Panc1 (cell line): ENCODE results near the gene NUAK2. TPM values are rescaled to one million over a fixed set of nuclear protein-coding genes. Genes with fewer than 3 reads are reported as not detected.

Source experiments
- ATAC-seq: fragments of 200-7000 bp; cut with Tn5 transposase; 2 replicates; pipeline ENCODE4 v1.9.1; 2020; ENCODE audit warnings: mild to moderate bottlenecking, moderate library complexity
- BruUV-seq: library from RNA; stranded (reverse); fragments of 400-500 nt; replicated peaks from 2 replicates; lab custom pipeline; 2021; lab: Mats Ljungman, UMichigan
- CTCF ChIA-PET: fragments of 300-600 bp; sonication (Branson Sonifier 250); formaldehyde crosslinking; loops from one replicate; lab custom pipeline; 2022; ENCODE audit warnings: antibody characterized with exemption; lab: Charles Lee
- POLR2A ChIA-PET: fragments of 300-600 bp; sonication (Branson Sonifier 250); formaldehyde crosslinking; loops from one replicate; lab custom pipeline; 2022; ENCODE audit warnings: antibody characterized with exemption; lab: Charles Lee
- DNase-seq: peaks from one replicate; pipeline ENCODE4 v3.0.0-alpha.2; 2010; ENCODE audit warnings: low read depth, low spot score
- H3K27ac ChIP-seq: 2 replicates; pipeline ENCODE4 v1.5.1; 2011; ENCODE audit warnings: mild to moderate bottlenecking, low read length, inconsistent platforms
- H3K27me3 ChIP-seq: fragments of 200-500 bp; sonication (Bioruptor generic); 2 replicates; pipeline ENCODE4 v1.6.0; 2014; ENCODE audit warnings: low read length, inconsistent platforms; ENCODE audit not compliant: control insufficient read depth, insufficient read depth
- H3K36me3 ChIP-seq: fragments of 200-500 bp; sonication (Bioruptor generic); 2 replicates; pipeline ENCODE4 v1.5.1; 2014; ENCODE audit warnings: inconsistent platforms, mild to moderate bottlenecking, low read length, moderate library complexity; ENCODE audit not compliant: control insufficient read depth, insufficient read depth
- H3K4me1 ChIP-seq: 2 replicates; pipeline ENCODE4 v1.5.1; 2011; ENCODE audit warnings: inconsistent platforms, mild to moderate bottlenecking, low read length, moderate library complexity; ENCODE audit not compliant: control insufficient read depth, insufficient read depth
- H3K4me3 ChIP-seq, 2 experiments: 2 replicates each; pipeline ENCODE4 v1.5.1; 2011 to 2012; ENCODE audit warnings: low read depth in 2 of 2, low read length in 2 of 2, mild to moderate bottlenecking in 2 of 2, inconsistent platforms in 1 of 2, moderate library complexity in 1 of 2
- H3K9me3 ChIP-seq: fragments of 200-500 bp; sonication (Bioruptor generic); 2 replicates; pipeline ENCODE4 v1.5.1; 2014; ENCODE audit warnings: low read depth, mild to moderate bottlenecking, inconsistent platforms, low read length, moderate library complexity; ENCODE audit not compliant: control insufficient read depth, insufficient read depth
- CTCF ChIP-seq: fragments of 450-650 bp; IDR thresholded peaks from 2 replicates; pipeline ENCODE4 v1.5.1; 2017; ENCODE audit warnings: mild to moderate bottlenecking
- POLR2AphosphoS5 ChIP-seq: IDR thresholded peaks from 2 replicates; pipeline ENCODE4 v1.6.1; 2012; ENCODE audit warnings: mild to moderate bottlenecking, low read depth, low read length, moderate library complexity
- REST ChIP-seq, 2 experiments: IDR thresholded peaks; 2 replicates each; pipeline ENCODE4 v1.6.1; 2011 to 2012; ENCODE audit warnings: low read depth in 2 of 2, control low read depth in 1 of 2, low read length in 1 of 2, mild to moderate bottlenecking in 1 of 2, moderate library complexity in 1 of 2; ENCODE audit not compliant: insufficient read depth in 1 of 2
- SIN3A ChIP-seq: IDR thresholded peaks from 2 replicates; pipeline ENCODE4 v1.6.1; 2012; ENCODE audit warnings: low read depth, mild to moderate bottlenecking, low read length, moderate library complexity, borderline replicate concordance; ENCODE audit not compliant: insufficient read depth
- TCF7L2 ChIP-seq: IDR thresholded peaks from 2 replicates; pipeline ENCODE4 v1.6.1; 2011; ENCODE audit warnings: mild to moderate bottlenecking, low read depth, low read length, inconsistent platforms
- in situ Hi-C: cut with HindIII; loops from 2 replicates; pipeline ENCODE4 v1.10.0; 2016; ENCODE audit warnings: low sequenced_read_pairs, low pct_unique_long_range_greater_than_20kb
- intact Hi-C: fragments of 100-400 bp; cut with micrococcal nuclease; formaldehyde crosslinking; loops from one replicate; pipeline ENCODE4 v1.10.0; 2022; ENCODE audit not compliant: unreplicated experiment
- total RNA-seq: library from RNA; stranded (reverse); gene quantifications from one replicate; pipeline ENCODE4 v1.2.1, GENCODE V29; 2021; ENCODE audit not compliant: unreplicated experiment

Gene NUAK2
- total RNA-seq, 1 experiment from 2014 or later = 17.4 TPM

GRCh38 chr1:205345761-205346160 lies 24.2 kb upstream of the NUAK2 start:
- Histone ChIP-seq H3K36me3 (no peaks in the 10 kb centered on the region), H3K27ac (no peak overlapping the region), H3K9me3 (no peaks in the 10 kb centered on the region), H3K4me3 (no peak overlapping the region), H3K4me1 (no peaks in the 10 kb centered on the region), H3K27me3 (peaks cover 10% of the 10 kb centered on the region)
- no peak for ATAC-seq
- ChIA-PET POLR2A (no interaction called here), CTCF (interaction anchor here (0.6 kb wide), 1 partner anchor 147 kb away, joined by 3 read pairs; no protein-coding TSS in a partner anchor)
- intact Hi-C loops = no loop called here
- DNase-seq = no peak
- no TSS peak for BruUV-seq
- TF ChIP-seq SIN3A (no peak), REST (IDR thresholded peaks at IDR 0.05; ENCODE audit: insufficient read depth in 1 of 2, low read depth in 2 of 2, low read length in 1 of 2) (no peak), TCF7L2 (no peak), CTCF (no peak), POLR2AphosphoS5 (no peak)
- in situ Hi-C loops = no loop called here

- ATAC-seq (peak; percentile 60), DNase-seq (no peak)
- CTCF ChIA-PET = no interaction called here
- intact Hi-C loops (no loop called here), in situ Hi-C loops (no loop called here)
- peaks cover 10% of the 10 kb centered on the region for H3K27me3 ChIP-seq
- H3K36me3 ChIP-seq = no peaks in the 10 kb centered on the region
- H3K9me3 ChIP-seq = no peaks in the 10 kb centered on the region
- H3K4me3 ChIP-seq = peak overlapping the region; percentile 16 to 32; a peak in 3 of 4 replicates
- POLR2A ChIA-PET = no interaction called here
- no peak overlapping the region for H3K27ac ChIP-seq
- no TSS peak for BruUV-seq
- no peak for TF ChIP-seq SIN3A
- TF ChIP-seq REST (IDR thresholded peaks at IDR 0.05; ENCODE audit: insufficient read depth in 1 of 2, low read depth in 2 of 2, low read length in 1 of 2) = no peak
- TF ChIP-seq CTCF = no peak
- TF ChIP-seq POLR2AphosphoS5 = no peak
- no peak for TF ChIP-seq TCF7L2
- no peaks in the 10 kb centered on the region for H3K4me1 ChIP-seq
Observed at GRCh38 chr1:205344066-205344928, 22.8 kb upstream of the NUAK2 start.
